Psoas muscle (tissue), 8 donors: ENCODE results near the gene TCP1. TPM values are rescaled to one million over a fixed set of nuclear protein-coding genes. Genes with fewer than 3 reads are reported as not detected.
"Not testable (repeated sequence)": the region's sequence is repeated elsewhere in the genome, so short reads cannot be mapped to it uniquely, and the experiment has no call there.

ENCODE experiments used
- ATAC-seq, 4 donors: fragments of 200-7000 bp; cut with Tn5 transposase; one replicate each; pipeline ENCODE4 v1.9.1; 2020; ENCODE audit warnings: moderate library complexity in 3 of 4, mild to moderate bottlenecking in 2 of 4
- DNase-seq, 2 donors: peaks; one replicate each; pipeline ENCODE4 v3.0.0-alpha.2; 2020
- H3K27ac ChIP-seq: fragments of 200-600 bp; one replicate; pipeline ENCODE4 v1.8.0; 2022
- H3K27me3 ChIP-seq, 3 donors: fragments of 200-600 bp in 1 of 3; one replicate each; pipeline versions ENCODE4 v1.6.1 to v1.8.0; 2013 to 2022; ENCODE audit warnings: low read length in 2 of 3, mild to moderate bottlenecking in 2 of 3, moderate library complexity in 1 of 3; ENCODE audit not compliant: insufficient read depth in 3 of 3
- H3K36me3 ChIP-seq, 2 donors: fragments of 200-600 bp in 1 of 2; one replicate each; pipeline versions ENCODE4 v1.6.1 to v1.8.0; 2013 to 2022; ENCODE audit warnings: low read depth in 1 of 2, mild to moderate bottlenecking in 1 of 2, moderate library complexity in 1 of 2; ENCODE audit not compliant: insufficient read depth in 1 of 2
- H3K4me1 ChIP-seq: fragments of 200-600 bp; one replicate; pipeline ENCODE4 v1.8.0; 2022
- H3K4me3 ChIP-seq: fragments of 200-600 bp; one replicate; pipeline ENCODE4 v1.8.0; 2022; ENCODE audit warnings: mild to moderate bottlenecking
- H3K9me3 ChIP-seq: fragments of 200-600 bp; one replicate; pipeline ENCODE4 v1.8.0; 2022
- WGBS, 3 donors: extraction: QIAGEN DNeasy Blood & Tissue Kit; methylation state at CpG; one replicate each; pipeline versions ENCODE4 v1.1.6 to v1.1.7; 2013; 5-methylcytosine and 5-hydroxymethylcytosine counted together
- intact Hi-C, 2 donors: fragments of 100-400 bp; cut with DNase I; formaldehyde crosslinking; loops; one replicate each; pipeline versions ENCODE4 v1.11.0 to v1.14.2; 2022
- polyA plus RNA-seq, 3 donors: library from polyadenylated mRNA; stranded (reverse); fragments of 200-250 nt; gene quantifications; one replicate each; pipeline ENCODE4 v1.2.3, GENCODE V29; 2013
- total RNA-seq, 4 donors: library from RNA; stranded (reverse); fragmentation: NEBNext Ultra II Directional in 2 of 4; extraction: Animal tissue kit (Norgen Biotek cat#: 25700) in 2 of 4; gene quantifications; one replicate each; pipeline versions ENCODE4 v1.2.1 to v1.2.4, GENCODE V29; 2021 to 2023
- TF ChIP-seq, protein P1 (sequence below): fragments of 200-600 bp; IDR thresholded peaks from one replicate; pipeline ENCODE4 v1.8.0; 2022; ENCODE audit warnings: antibody characterized with exemption
- donor health status: healthy with polysubstance abuse.
- donor health status: DM: no; HTN: no; CAD: no; lungs with moderate emphysema.
- donor health status: Bipolar disorder and iron deficiency.
- donor health status: healthy.
- donor health status: DM: yes; HTN: yes; CAD: no.
- donor health status: DM: no; HTN: no; CAD: no.
- donor health status: DM: no; HTN: no; CAD: no.
- donor health status: DM: yes; HTN: yes; CAD: no.

Gene TCP1
- total and polyA plus RNA-seq, 7 donors, result 153 to 307 (median 215) TPM

DNA sequence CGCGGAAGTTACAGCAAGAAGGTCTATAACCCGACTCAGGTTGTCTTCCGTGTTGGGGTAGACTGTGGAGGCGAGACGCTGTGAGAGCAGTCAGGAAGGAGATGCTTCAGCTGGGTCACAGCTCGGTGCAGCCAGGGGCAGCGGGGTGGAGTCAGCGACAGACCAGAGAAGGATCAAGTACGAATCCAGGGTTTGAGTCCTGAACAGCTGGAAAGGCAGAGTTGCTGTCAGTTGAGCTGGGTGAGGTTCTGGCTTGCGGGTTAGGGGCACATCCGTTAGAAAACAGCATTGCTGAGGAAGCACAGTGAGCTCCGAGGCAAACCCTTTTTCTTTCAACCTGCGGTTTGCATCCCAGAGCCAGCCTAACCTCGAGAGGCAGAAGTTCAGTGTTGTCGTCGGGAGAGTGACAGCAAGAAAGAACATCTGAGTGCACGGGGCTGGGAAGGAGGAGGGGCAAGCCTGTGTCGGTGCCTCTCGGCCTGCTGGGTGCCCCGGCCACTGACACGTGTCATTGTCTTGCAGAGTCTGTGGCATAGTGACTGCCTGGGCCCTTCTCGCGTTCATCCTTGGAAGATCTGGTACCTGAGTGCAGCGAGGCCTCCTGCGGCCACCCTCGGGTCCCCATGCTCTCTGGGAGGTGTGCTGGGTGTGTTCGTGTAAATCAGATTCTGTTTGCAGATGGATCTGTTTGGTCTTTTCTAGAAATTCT is 30.7 kb upstream of the TCP1 start:
- DNase-seq, result no peak
- no peak overlapping the region for H3K4me3 ChIP-seq
- no peak overlapping the region for H3K27ac ChIP-seq
- intact Hi-C loops, result no loop called here
- no peak for ATAC-seq
- TF ChIP-seq, protein P1, sequence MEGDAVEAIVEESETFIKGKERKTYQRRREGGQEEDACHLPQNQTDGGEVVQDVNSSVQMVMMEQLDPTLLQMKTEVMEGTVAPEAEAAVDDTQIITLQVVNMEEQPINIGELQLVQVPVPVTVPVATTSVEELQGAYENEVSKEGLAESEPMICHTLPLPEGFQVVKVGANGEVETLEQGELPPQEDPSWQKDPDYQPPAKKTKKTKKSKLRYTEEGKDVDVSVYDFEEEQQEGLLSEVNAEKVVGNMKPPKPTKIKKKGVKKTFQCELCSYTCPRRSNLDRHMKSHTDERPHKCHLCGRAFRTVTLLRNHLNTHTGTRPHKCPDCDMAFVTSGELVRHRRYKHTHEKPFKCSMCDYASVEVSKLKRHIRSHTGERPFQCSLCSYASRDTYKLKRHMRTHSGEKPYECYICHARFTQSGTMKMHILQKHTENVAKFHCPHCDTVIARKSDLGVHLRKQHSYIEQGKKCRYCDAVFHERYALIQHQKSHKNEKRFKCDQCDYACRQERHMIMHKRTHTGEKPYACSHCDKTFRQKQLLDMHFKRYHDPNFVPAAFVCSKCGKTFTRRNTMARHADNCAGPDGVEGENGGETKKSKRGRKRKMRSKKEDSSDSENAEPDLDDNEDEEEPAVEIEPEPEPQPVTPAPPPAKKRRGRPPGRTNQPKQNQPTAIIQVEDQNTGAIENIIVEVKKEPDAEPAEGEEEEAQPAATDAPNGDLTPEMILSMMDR, result no peak
- peaks cover 0 to 18% of the 10 kb centered on the region in 2 donors for H3K36me3 ChIP-seq
- no peaks in the 10 kb centered on the region for H3K27me3 ChIP-seq
- 53 to 63% (median 60%) methylated on average over 28 of the region's 28 CpGs for WGBS, 3 donors
- no peaks in the 10 kb centered on the region for H3K4me1 ChIP-seq
- H3K9me3 ChIP-seq, result no peaks in the 10 kb centered on the region

DNA sequence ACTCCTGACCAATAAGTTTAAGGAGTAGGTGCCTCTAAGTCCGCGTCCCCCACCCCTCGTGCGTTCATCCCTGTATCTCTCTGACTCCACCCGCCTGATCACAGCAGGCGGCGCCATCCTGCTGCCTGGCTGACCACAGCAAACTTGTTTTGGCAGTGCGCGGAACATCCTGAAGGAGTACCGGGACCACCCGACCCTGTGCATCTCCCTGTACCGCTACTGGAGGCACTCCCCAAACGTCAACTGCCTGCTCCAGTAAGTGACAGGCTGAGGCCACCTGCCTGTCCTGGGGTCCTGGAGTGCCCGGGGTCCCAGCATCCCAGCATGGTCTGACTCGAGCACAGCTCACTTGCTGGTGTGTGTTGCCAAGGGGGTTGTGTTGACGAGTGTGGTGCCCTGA is 29.7 kb upstream of the TCP1 start:
- peaks cover 0 to 18% of the 10 kb centered on the region in 2 donors for H3K36me3 ChIP-seq

DNA sequence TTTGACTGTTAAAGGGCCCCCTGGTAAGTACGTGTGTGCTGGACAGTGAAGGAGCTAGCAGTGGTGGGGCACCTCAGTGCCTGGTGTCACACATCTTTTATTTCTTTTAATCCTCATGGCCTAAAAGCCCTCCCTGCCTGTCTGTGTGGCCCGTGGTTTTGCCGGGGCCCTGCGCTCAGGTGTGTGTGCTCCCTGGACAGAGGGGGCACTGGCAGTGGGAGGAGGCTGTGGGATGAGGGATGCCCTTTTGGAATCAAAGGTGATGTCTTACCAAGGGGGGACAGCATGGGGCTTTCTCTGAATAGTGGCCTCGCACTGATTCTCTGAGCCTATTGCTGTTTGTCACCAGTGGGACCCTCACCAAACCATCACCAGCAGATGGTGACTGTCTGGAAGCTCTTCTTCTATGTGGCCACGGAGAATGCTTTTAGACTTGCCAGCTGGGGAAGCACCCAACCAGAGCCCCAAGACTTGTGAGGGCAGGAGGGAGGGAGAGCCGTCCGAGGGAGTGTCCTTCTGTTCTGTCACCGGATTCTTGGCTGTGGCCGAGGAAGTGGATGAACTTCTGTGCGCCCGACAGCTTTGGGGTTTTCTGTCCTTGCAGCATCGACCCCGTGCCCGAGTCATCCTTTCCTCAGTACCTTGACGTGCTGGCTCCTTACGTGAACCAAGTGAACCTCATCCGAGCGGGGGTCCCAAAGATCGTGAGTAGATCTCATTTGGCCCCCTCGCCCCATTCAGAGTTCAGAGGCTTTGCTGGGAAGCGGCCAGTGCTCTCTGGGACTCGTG is 28.7 kb upstream of the TCP1 start:
- H3K27me3 ChIP-seq, result no peaks in the 10 kb centered on the region
- H3K27ac ChIP-seq, result no peak overlapping the region
- 87 to 92% (median 88%) methylated on average over 23 of the region's 23 CpGs for WGBS, 3 donors
- no peaks in the 10 kb centered on the region for H3K4me1 ChIP-seq
- TF ChIP-seq, protein P1, result no peak
- no peak overlapping the region for H3K4me3 ChIP-seq
- no peak for DNase-seq
- peaks cover 0 to 19% of the 10 kb centered on the region in 2 donors for H3K36me3 ChIP-seq
- no peaks in the 10 kb centered on the region for H3K9me3 ChIP-seq
- no peak for ATAC-seq
- intact Hi-C loops, result no loop called here

More for the DNA sequence above, 29.7 kb upstream of the TCP1 start:
- no peak for ATAC-seq
- no peaks in the 10 kb centered on the region for H3K9me3 ChIP-seq
- TF ChIP-seq, protein P1, result no peak
- H3K27ac ChIP-seq, result no peak overlapping the region
- no peaks in the 10 kb centered on the region for H3K27me3 ChIP-seq
- DNase-seq, result no peak
- H3K4me1 ChIP-seq, result no peaks in the 10 kb centered on the region
- no peak overlapping the region for H3K4me3 ChIP-seq
- intact Hi-C loops, result no loop called here
- WGBS, 3 donors, result 88 to 90% (median 88%) methylated on average over 16 of the region's 16 CpGs

DNA sequence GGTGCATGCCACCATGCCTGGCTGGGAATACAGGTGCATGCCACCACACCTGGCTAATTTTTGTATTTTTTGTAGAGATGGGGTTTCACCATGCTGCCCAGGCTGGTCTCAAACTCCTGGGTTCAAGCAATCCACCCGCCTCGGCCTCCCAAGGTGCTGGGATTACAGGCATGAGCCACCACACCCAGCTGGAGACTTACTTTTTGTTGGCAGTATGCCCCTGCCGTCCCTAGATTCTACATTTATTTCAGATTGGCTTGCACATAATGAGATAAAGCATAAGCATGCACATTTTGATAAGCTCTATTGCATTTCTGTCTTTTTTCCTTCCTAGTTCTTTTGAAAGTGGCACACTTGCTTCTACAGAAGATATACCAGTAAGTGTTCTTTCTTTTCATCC is 27.4 kb upstream of the TCP1 start:
- H3K9me3 ChIP-seq, H3K27ac ChIP-seq, intact Hi-C loops, H3K4me3 ChIP-seq, DNase-seq, H3K27me3 ChIP-seq, H3K4me1 ChIP-seq, ATAC-seq: not testable (repeated sequence)
- H3K36me3 ChIP-seq, result peaks cover 0 to 22% of the 10 kb centered on the region in 2 donors
- WGBS, 3 donors, result 75 to 83% (median 78%) methylated on average over 3 of the region's 3 CpGs

DNA sequence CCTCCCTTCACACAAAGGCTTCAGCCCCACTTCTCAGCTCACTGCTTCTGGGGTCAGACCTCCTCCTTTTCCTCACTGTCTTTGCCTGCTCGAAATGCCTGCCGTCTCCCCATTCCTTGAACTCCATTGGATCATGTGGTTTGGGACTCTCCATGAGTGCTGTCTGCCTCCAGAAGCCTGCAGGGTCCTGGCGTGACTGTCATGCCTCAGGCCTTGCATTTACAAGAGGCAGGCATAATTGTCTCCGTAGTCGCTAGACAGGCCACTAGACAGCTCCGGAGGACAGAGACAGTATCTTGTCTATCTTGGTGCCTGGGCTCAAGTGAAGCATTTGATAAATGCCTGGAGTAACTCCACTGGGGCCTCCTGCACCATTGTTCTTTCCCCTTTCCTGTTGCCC is 26.0 kb upstream of the TCP1 start:
- H3K36me3 ChIP-seq, result peaks cover 0 to 15% of the 10 kb centered on the region in 2 donors
- intact Hi-C loops, result no loop called here
- no peaks in the 10 kb centered on the region for H3K9me3 ChIP-seq
- H3K27me3 ChIP-seq, result no peaks in the 10 kb centered on the region
- H3K4me3 ChIP-seq, result no peak overlapping the region
- no peaks in the 10 kb centered on the region for H3K4me1 ChIP-seq
- 76 to 82% (median 78%) methylated on average over 6 of the region's 6 CpGs for WGBS, 3 donors
- no peak overlapping the region for H3K27ac ChIP-seq
- TF ChIP-seq, protein P1, result no peak
- ATAC-seq (no peak), DNase-seq (no peak)
